H9 (cell line): Measurements from ENCODE around the gene AGTRAP. TPM values are rescaled to one million over a fixed set of nuclear protein-coding genes. Genes with fewer than 3 reads are reported as not detected.

Experiments used
- DNase-seq: peaks from one replicate; pipeline ENCODE4 v3.0.0-alpha.2; 2017
- H2AFZ ChIP-seq: one replicate; pipeline ENCODE4 v1.6.1; 2013; ENCODE audit warnings: mild to moderate bottlenecking, low read length, control low read depth, moderate library complexity
- H2AK5ac ChIP-seq: 2 replicates; pipeline ENCODE4 v1.6.1; 2013; ENCODE audit warnings: low read length, control low read depth, mixed read lengths; ENCODE audit not compliant: insufficient read length
- H2BK120ac ChIP-seq: one replicate; pipeline ENCODE4 v1.6.1; 2013; ENCODE audit warnings: low read depth, mild to moderate bottlenecking, low read length, control low read depth, inconsistent platforms; ENCODE audit not compliant: poor library complexity, severe bottlenecking
- H2BK12ac ChIP-seq: 2 replicates; pipeline ENCODE4 v1.6.1; 2013; ENCODE audit warnings: low read length, control low read depth, mixed read lengths, low read depth; ENCODE audit not compliant: insufficient read length
- H2BK15ac ChIP-seq: 2 replicates; pipeline ENCODE4 v1.6.1; 2013; ENCODE audit warnings: low read depth, low read length, control low read depth
- H2BK20ac ChIP-seq: one replicate; pipeline ENCODE4 v1.6.1; 2013; ENCODE audit warnings: low read depth, mild to moderate bottlenecking, low read length, control low read depth, inconsistent platforms; ENCODE audit not compliant: poor library complexity, severe bottlenecking
- H2BK5ac ChIP-seq: 2 replicates; pipeline ENCODE4 v1.6.1; 2013; ENCODE audit warnings: low read length, control low read depth, mixed read lengths; ENCODE audit not compliant: insufficient read length
- H3K14ac ChIP-seq: 2 replicates; pipeline ENCODE4 v1.6.1; 2013; ENCODE audit warnings: low read length, control low read depth; ENCODE audit not compliant: insufficient read depth
- H3K18ac ChIP-seq: 2 replicates; pipeline ENCODE4 v1.6.1; 2013; ENCODE audit warnings: low read depth, mild to moderate bottlenecking, mixed read lengths, low read length, control low read depth; ENCODE audit not compliant: insufficient read length
- H3K23ac ChIP-seq: 2 replicates; pipeline ENCODE4 v1.6.1; 2013; ENCODE audit warnings: low read length, control low read depth, mixed read lengths, low read depth; ENCODE audit not compliant: insufficient read length
- H3K23me2 ChIP-seq: 2 replicates; pipeline ENCODE4 v1.6.1; 2013; ENCODE audit warnings: low read depth, mild to moderate bottlenecking, mixed read lengths, low read length, control low read depth; ENCODE audit not compliant: insufficient read length, poor library complexity, severe bottlenecking
- H3K27ac ChIP-seq: 2 replicates; pipeline ENCODE4 v1.5.1; 2013; ENCODE audit warnings: low read length, control low read depth, mixed read lengths, low read depth; ENCODE audit not compliant: insufficient read length
- H3K27me3 ChIP-seq: 2 replicates; pipeline ENCODE4 v1.6.1; 2013; ENCODE audit warnings: low read length, control low read depth, inconsistent platforms; ENCODE audit not compliant: insufficient read depth
- H3K4ac ChIP-seq: 2 replicates; pipeline ENCODE4 v1.6.1; 2013; ENCODE audit warnings: low read depth, mild to moderate bottlenecking, control low read depth, inconsistent platforms, low read length, moderate library complexity
- H3K4me1 ChIP-seq: 2 replicates; pipeline ENCODE4 v1.6.1; 2013; ENCODE audit warnings: low read length, control low read depth, inconsistent platforms; ENCODE audit not compliant: insufficient read depth
- H3K4me2 ChIP-seq: 2 replicates; pipeline ENCODE4 v1.6.1; 2013; ENCODE audit warnings: low read length, control low read depth, mixed read lengths; ENCODE audit not compliant: insufficient read length, insufficient read depth
- H3K56ac ChIP-seq: 2 replicates; pipeline ENCODE4 v1.6.1; 2013; ENCODE audit warnings: low read depth, mild to moderate bottlenecking, mixed read lengths, low read length, control low read depth; ENCODE audit not compliant: insufficient read length
- H3K79me1 ChIP-seq: 2 replicates; pipeline ENCODE4 v1.6.1; 2013; ENCODE audit warnings: low read depth, mild to moderate bottlenecking, moderate library complexity, low read length, control low read depth, inconsistent platforms; ENCODE audit not compliant: insufficient read depth, poor library complexity, severe bottlenecking
- H3K79me2 ChIP-seq: 2 replicates; pipeline ENCODE4 v1.6.1; 2013; ENCODE audit warnings: low read length, control low read depth, inconsistent platforms; ENCODE audit not compliant: insufficient read depth
- H3K9ac ChIP-seq: 2 replicates; pipeline ENCODE4 v1.6.1; 2013; ENCODE audit warnings: low read length, control low read depth, mixed read lengths; ENCODE audit not compliant: insufficient read length; ENCODE audit errors: extremely low read depth
- H3K9me3 ChIP-seq: one replicate; pipeline ENCODE4 v1.6.1; 2013; ENCODE audit warnings: low read depth, low read length, inconsistent platforms; ENCODE audit not compliant: control insufficient read depth
- H3T11ph ChIP-seq: one replicate; pipeline ENCODE4 v1.6.1; 2013; ENCODE audit warnings: mild to moderate bottlenecking, low read length, control low read depth, inconsistent platforms
- H4K20me1 ChIP-seq: one replicate; pipeline ENCODE4 v1.6.1; 2013; ENCODE audit not compliant: control insufficient read depth, insufficient read length, insufficient read depth
- H4K5ac ChIP-seq: 2 replicates; pipeline ENCODE4 v1.6.1; 2013; ENCODE audit warnings: low read depth, mild to moderate bottlenecking, mixed read lengths, low read length, control low read depth; ENCODE audit not compliant: insufficient read length
- H4K8ac ChIP-seq: replicated peaks from 2 replicates; pipeline ENCODE4 v1.6.1; 2013; ENCODE audit warnings: low read length, control low read depth, mixed read lengths, low read depth; ENCODE audit not compliant: insufficient read length
- H4K91ac ChIP-seq: 2 replicates; pipeline ENCODE4 v1.6.1; 2013; ENCODE audit warnings: low read depth, mild to moderate bottlenecking, moderate library complexity, mixed read lengths, low read length, control low read depth; ENCODE audit not compliant: insufficient read length
- H3K27ac Mint-ChIP-seq, 3 experiments: 2 replicates in 2 of 3; 3 replicates in 1 of 3; pipeline ENCODE4 v1.8.0; 2020 to 2021; ENCODE audit warnings: mixed read lengths in 3 of 3, mild to moderate bottlenecking in 1 of 3, moderate library complexity in 1 of 3
- H3K27me3 Mint-ChIP-seq: 2 replicates; pipeline ENCODE4 v1.8.0; 2021; ENCODE audit warnings: low read depth, mild to moderate bottlenecking, moderate library complexity, mixed read lengths
- H3K36me3 Mint-ChIP-seq, 3 experiments: 2 replicates in 2 of 3; 3 replicates in 1 of 3; pipeline ENCODE4 v1.8.0; 2020 to 2021; ENCODE audit warnings: low read depth in 3 of 3, mixed read lengths in 3 of 3; ENCODE audit not compliant: insufficient read depth in 1 of 3
- H3K4me1 Mint-ChIP-seq, 2 experiments: 2 replicates each; pipeline ENCODE4 v1.8.0; 2020; ENCODE audit warnings: mixed read lengths in 2 of 2
- H3K4me3 Mint-ChIP-seq, 2 experiments: 2 replicates in 1 of 2; 3 replicates in 1 of 2; pipeline ENCODE4 v1.8.0; 2020 to 2021; ENCODE audit warnings: mild to moderate bottlenecking in 2 of 2, mixed read lengths in 2 of 2, moderate library complexity in 1 of 2
- H3K9me3 Mint-ChIP-seq, 2 experiments: 2 replicates in 1 of 2; 3 replicates in 1 of 2; pipeline ENCODE4 v1.8.0; 2020; ENCODE audit warnings: mild to moderate bottlenecking in 2 of 2, mixed read lengths in 2 of 2, moderate library complexity in 1 of 2
- WGBS: extraction: QIAGEN DNeasy Blood & Tissue Kit; methylation state at CpG from one replicate; pipeline ENCODE4 v1.1.7; 2013; ENCODE audit warnings: missing lambda C conversion rate, low lambda C conversion rate, mixed read lengths; ENCODE audit not compliant: insufficient read length; ENCODE audit errors: extremely low coverage; 5-methylcytosine and 5-hydroxymethylcytosine counted together
- total RNA-seq: library from RNA; stranded (reverse); gene quantifications from 2 replicates; pipeline ENCODE4 v1.2.1, GENCODE V29; 2021
- TF ChIP-seq, protein P1 (sequence below): fragments of 200-600 bp; sonication (generic); conservative IDR thresholded peaks from 3 replicates; pipeline ENCODE4 v1.8.0; 2021; ENCODE audit warnings: antibody characterized with exemption, mild to moderate bottlenecking

AGTRAP gene
- total RNA-seq, 1 experiment from 2014 or later: 60.9 TPM

- H4K5ac ChIP-seq: no peak overlapping the region
- DNase-seq: no peak
- no peak overlapping the region for H3K14ac ChIP-seq
- H3K23me2 ChIP-seq: no peaks in the 10 kb centered on the region
- Mint-ChIP-seq H3K27me3 (peaks cover 1% of the 10 kb centered on the region; the same call in 1 of the 2 replicates), H3K4me3 (no peak overlapping the region), H3K27ac (peak overlapping the region in 2 of 3 experiments; percentile 57 to 72; a peak in 2 of 7 replicates), H3K9me3 (no peaks in the 10 kb centered on the region), H3K4me1 (peaks cover 25 to 34% of the 10 kb centered on the region in 2 experiments), H3K36me3 (peaks cover 3 to 24% (median 17%) of the 10 kb centered on the region in 3 experiments; a peak in 5 of 7 replicates)
- no peak overlapping the region for H2BK5ac ChIP-seq
- H2BK12ac ChIP-seq: no peak overlapping the region
- WGBS: no CpG with 5 or more reads among the region's 14 CpGs
- H4K20me1 ChIP-seq: no peaks in the 10 kb centered on the region
- H3K4ac ChIP-seq: no peak overlapping the region
- no peak overlapping the region for H3K23ac ChIP-seq
- no peak overlapping the region for H3K56ac ChIP-seq
- H3K79me1 ChIP-seq: no peaks in the 10 kb centered on the region
- H3K9ac ChIP-seq: no peak overlapping the region
- H2AK5ac ChIP-seq: no peak overlapping the region
- H3K27ac ChIP-seq: no peak overlapping the region
- H3K27me3 ChIP-seq: no peaks in the 10 kb centered on the region
- H2AFZ ChIP-seq: no peak overlapping the region
- no peak overlapping the region for H2BK15ac ChIP-seq
- H3K18ac ChIP-seq: no peak overlapping the region
- no peaks in the 10 kb centered on the region for H3K79me2 ChIP-seq
- no peak overlapping the region for H2BK20ac ChIP-seq
- no peak overlapping the region for H3T11ph ChIP-seq
- H3K9me3 ChIP-seq: no peaks in the 10 kb centered on the region
- H4K91ac ChIP-seq: no peak overlapping the region
- peaks cover 6% of the 10 kb centered on the region; the same call in 1 of the 2 replicates for H3K4me1 ChIP-seq
- H2BK120ac ChIP-seq: no peak overlapping the region
- no peak overlapping the region for H4K8ac ChIP-seq
- TF ChIP-seq, protein P1, sequence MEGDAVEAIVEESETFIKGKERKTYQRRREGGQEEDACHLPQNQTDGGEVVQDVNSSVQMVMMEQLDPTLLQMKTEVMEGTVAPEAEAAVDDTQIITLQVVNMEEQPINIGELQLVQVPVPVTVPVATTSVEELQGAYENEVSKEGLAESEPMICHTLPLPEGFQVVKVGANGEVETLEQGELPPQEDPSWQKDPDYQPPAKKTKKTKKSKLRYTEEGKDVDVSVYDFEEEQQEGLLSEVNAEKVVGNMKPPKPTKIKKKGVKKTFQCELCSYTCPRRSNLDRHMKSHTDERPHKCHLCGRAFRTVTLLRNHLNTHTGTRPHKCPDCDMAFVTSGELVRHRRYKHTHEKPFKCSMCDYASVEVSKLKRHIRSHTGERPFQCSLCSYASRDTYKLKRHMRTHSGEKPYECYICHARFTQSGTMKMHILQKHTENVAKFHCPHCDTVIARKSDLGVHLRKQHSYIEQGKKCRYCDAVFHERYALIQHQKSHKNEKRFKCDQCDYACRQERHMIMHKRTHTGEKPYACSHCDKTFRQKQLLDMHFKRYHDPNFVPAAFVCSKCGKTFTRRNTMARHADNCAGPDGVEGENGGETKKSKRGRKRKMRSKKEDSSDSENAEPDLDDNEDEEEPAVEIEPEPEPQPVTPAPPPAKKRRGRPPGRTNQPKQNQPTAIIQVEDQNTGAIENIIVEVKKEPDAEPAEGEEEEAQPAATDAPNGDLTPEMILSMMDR: no peak
- H3K4me2 ChIP-seq: no peak overlapping the region
These were observed 52.0 kb downstream of the AGTRAP start for GRCh38 chr1:11787804-11788436.
